DOHH2 (cell line): Measurements from ENCODE around the gene ESYT2.

Experiments
- EZH2phosphoT487 ChIP-seq: fragments of 200-600 bp; sonication (generic); IDR thresholded peaks from 2 replicates; pipeline ENCODE4 v1.6.1; 2017; ENCODE audit warnings: borderline replicate concordance, mild to moderate bottlenecking, antibody characterized with exemption, low read length, moderate library complexity, mixed read lengths
- TF ChIP-seq, protein P1 (sequence below): fragments of 200-600 bp; sonication (generic); IDR thresholded peaks from one replicate; pipeline ENCODE4 v1.5.1; 2014; ENCODE audit warnings: antibody characterized with exemption, mild to moderate bottlenecking, low read depth, low read length; ENCODE audit not compliant: poor library complexity, severe bottlenecking

DNA sequence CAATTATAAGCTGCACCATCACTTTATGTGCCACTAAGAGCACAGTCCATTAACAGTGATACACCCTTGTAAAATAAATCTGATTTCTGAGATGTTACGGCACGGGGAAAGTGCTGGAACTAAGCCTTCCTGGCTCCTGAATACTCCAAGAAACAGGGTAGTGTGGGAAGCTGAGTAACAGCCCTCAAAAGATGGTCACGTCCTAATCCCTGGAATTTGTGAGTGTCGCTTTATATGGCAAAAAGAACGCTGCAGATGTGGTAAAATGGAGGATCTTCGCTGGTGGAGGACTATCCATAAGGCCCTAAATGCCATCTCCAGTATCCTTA, 13.5 kb downstream of the ESYT2 start:
- TF ChIP-seq, protein P1, sequence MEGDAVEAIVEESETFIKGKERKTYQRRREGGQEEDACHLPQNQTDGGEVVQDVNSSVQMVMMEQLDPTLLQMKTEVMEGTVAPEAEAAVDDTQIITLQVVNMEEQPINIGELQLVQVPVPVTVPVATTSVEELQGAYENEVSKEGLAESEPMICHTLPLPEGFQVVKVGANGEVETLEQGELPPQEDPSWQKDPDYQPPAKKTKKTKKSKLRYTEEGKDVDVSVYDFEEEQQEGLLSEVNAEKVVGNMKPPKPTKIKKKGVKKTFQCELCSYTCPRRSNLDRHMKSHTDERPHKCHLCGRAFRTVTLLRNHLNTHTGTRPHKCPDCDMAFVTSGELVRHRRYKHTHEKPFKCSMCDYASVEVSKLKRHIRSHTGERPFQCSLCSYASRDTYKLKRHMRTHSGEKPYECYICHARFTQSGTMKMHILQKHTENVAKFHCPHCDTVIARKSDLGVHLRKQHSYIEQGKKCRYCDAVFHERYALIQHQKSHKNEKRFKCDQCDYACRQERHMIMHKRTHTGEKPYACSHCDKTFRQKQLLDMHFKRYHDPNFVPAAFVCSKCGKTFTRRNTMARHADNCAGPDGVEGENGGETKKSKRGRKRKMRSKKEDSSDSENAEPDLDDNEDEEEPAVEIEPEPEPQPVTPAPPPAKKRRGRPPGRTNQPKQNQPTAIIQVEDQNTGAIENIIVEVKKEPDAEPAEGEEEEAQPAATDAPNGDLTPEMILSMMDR: no peak
- TF ChIP-seq EZH2phosphoT487: no peak
